SKM-1 (cell line): ENCODE measurements around the gene ZCCHC18.

Experiments
- DNase-seq: peaks from one replicate; lab custom pipeline; 2025; ENCODE audit not compliant: unreplicated experiment; lab: John Stamatoyannopoulos, UW

ZCCHC18 gene

DNA sequence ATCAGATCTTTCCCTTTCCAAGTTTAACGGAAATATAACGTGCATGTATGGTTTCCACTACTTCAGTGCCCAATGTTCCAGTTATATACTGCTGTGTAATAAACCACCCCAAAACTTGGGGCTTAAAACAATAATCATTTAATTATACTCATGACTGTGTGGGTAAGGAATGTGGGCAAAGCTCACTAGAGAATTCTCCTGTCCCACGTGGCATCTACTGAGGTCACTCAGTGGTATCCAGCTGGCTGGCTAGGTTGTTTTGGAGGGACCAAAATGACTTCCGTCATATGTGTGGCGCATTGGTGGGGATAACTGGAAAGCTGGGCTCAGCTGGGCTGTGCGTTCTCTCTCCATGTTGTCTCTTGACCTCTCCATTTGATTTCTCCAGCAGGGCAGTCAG, 18.5 kb downstream of the ZCCHC18 start:
- no peak for DNase-seq

GRCh38 chrX:104134583-104135261, 22.4 kb downstream of the ZCCHC18 start:
- no peak for DNase-seq

DNA sequence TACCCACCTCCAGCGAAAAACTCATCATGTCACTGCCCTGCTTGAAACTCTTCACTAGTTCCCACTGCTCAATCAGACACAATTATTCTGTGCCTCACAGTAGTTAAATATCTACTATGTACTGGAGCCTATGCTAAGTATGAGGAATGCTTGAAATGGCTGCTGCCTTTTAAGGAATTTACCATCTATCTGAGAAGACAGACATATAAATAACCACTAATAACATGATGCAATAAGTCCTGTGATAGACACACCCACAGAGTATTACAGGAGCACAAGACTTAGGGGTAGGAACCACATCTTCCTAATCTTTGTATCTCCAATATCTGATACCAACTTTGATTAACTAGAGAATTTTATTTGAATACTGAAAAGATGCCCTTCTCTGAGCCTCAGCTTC, 23.4 kb downstream of the ZCCHC18 start:
- no peak for DNase-seq

DNA sequence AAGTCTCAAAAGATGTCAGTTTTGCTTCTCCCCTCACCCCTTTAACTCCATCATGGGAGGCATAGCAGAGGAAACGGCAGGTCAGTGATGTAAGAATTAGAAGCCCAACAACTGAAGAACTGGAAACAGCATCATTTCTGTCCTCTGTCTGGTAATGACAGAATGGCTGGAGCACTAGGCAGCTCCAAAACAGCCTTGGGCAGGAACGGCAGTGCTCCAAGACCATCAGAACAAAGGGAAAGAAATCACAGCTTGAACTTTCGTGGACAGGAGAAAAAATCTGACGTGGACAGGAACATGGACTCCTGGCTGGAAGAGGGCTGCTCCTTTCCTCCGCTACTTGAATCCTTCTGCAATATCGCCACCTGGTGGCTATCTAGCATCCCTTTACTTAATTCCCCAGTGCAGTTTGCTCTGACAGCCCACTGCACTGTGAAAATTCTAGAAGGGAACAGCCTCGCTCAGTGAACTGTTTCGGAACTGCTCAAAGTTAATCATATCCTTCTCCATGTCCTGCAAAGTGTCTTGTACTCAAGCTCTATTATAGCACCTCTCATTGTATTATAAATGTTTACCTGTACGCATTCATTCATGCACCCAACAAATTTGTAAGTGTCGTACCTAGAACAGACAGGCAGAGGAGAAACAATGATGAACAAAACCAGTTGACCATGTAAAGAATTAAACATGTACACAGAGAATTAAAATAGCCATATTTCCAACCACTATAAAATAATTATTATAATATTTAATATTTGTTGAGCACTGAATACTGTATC, 24.1 kb downstream of the ZCCHC18 start:
- DNase-seq, result peak; percentile 6

DNA sequence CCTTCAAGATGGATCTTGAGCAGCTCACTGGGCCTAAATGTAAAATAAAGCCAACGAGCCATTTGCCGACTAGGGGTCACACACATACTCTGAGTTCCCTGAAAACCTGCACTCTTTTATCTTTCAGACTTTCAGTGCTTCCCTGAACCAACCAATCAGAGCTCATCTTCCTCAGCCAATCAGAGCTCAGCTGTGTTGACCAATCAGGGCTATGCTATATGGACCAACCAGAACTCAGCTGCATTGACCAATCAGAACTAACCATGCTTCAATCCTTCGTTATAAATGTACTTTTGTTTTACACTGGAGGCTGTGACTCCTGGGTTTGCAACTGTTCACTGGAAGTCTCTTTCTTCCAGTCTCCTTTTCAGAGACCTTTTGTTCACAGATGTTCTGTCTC, 25.2 kb downstream of the ZCCHC18 start:
- no peak for DNase-seq

DNA sequence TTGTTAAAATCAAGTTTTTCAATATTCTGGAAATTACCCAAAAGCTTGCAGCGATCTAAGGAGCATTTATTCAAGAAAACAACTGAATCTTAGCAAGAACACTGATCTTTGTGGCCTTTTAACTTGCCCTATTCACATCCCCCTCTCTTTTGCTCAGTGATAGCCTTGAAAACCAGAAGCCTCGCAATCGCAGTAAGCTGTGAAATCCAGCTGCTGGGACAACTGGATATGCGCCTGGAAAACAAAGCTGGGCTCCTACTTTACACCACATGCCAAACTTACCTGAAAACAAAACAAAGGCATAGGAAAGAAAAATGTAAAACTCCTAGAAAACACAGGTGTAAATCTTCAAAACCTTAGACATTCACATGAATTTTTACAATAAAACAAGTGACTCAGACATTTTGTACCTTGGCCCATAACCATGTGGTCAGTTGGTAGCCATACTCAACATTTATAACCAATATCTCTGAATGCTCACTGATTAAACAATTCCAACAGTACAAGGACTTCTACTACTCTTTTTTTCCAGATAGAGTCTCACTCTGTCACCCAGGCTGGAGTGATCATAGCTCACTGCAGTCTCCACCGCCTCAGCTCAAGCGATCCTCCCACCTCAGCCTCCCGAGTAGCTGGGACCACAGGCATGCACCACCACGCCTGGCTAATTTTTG, 28.9 kb downstream of the ZCCHC18 start:
- no peak for DNase-seq

DNA sequence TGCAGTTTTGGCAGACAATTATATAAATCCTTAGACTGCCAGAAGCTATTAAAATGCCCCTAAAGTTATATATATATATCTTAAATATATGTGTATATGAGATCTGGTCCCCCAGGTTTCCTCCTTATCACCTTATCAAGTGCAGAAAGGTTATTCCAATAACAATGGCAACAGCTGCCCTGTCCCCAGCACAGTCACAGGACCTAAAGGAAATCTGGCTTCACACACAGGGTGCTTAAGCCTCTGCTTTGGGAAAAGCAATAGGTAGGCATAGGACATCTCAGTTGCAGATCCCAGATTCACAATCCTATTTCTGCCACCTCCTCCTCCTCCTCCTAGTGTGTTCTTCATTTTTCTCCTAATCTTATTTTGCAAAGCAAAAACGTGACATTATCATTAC, 38.7 kb downstream of the ZCCHC18 start:
- DNase-seq, result no peak

GRCh38 chrX:104156630-104157529, 44.6 kb downstream of the ZCCHC18 start, which contains the start of gene SLC25A53:
Gene SLC25A53, minus strand, starts transcription at chrX:104157009. Its CDS starts 51,752 bp downstream, at chrX:104105257.
- DNase-seq, result peak; percentile 71
